Neural cell (in vitro differentiated cells): ENCODE measurements around the gene SH2D3A. TPM values are rescaled to one million over a fixed set of nuclear protein-coding genes. Genes with fewer than 3 reads are reported as not detected.

ENCODE experiments used
- H2AFZ ChIP-seq: fragments of 200-600, 300-800 bp; sonication (generic), shearing (Covaris generic); 2 replicates; pipeline ENCODE4 v1.6.0; 2014; ENCODE audit warnings: low read depth, mild to moderate bottlenecking, antibody characterized with exemption, low read length, moderate library complexity
- H3F3A ChIP-seq: fragments of 200-600 bp; shearing (Covaris generic); 2 replicates; pipeline ENCODE4 v1.6.1; 2016; ENCODE audit warnings: mild to moderate bottlenecking, moderate library complexity, mixed read lengths, antibody characterized with exemption, low read length; ENCODE audit not compliant: insufficient read depth, poor library complexity, severe bottlenecking
- H3K27ac ChIP-seq: fragments of 200-600, 300-800 bp; sonication (generic), shearing (Covaris generic); 2 replicates; pipeline ENCODE4 v1.5.1; 2014; ENCODE audit warnings: mild to moderate bottlenecking, low read length, moderate library complexity
- H3K27me3 ChIP-seq: fragments of 300-800, 200-600 bp; sonication (generic), shearing (Covaris generic); 2 replicates; pipeline ENCODE4 v1.6.0; 2014; ENCODE audit warnings: mild to moderate bottlenecking, low read depth, low read length, moderate library complexity; ENCODE audit not compliant: insufficient read depth
- H3K36me3 ChIP-seq: fragments of 300-800, 200-600 bp; sonication (generic), shearing (Covaris generic); 2 replicates; pipeline ENCODE4 v1.5.1; 2014; ENCODE audit warnings: mild to moderate bottlenecking, antibody characterized with exemption, low read length, moderate library complexity; ENCODE audit not compliant: insufficient read depth
- H3K4me2 ChIP-seq: fragments of 300-800, 200-600 bp; sonication (generic), shearing (Covaris generic); 2 replicates; pipeline ENCODE4 v1.6.0; 2014; ENCODE audit warnings: mild to moderate bottlenecking, low read length
- H3K4me3 ChIP-seq: fragments of 300-800, 200-600 bp; sonication (generic), shearing (Covaris generic); 2 replicates; pipeline ENCODE4 v1.5.1; 2014; ENCODE audit warnings: mild to moderate bottlenecking, low read length, moderate library complexity
- H3K79me2 ChIP-seq: fragments of 200-600 bp; shearing (Covaris generic); replicated peaks from 2 replicates; pipeline ENCODE4 v1.6.0; 2014; ENCODE audit warnings: mild to moderate bottlenecking, low read length, moderate library complexity; ENCODE audit not compliant: insufficient read depth
- H3K9ac ChIP-seq: fragments of 300-800, 200-600 bp; sonication (generic), shearing (Covaris generic); 2 replicates; pipeline ENCODE4 v1.6.1; 2016; ENCODE audit warnings: mild to moderate bottlenecking, low read length, mixed read lengths
- H3K9me2 ChIP-seq: fragments of 200-600 bp; shearing (Covaris generic); 2 replicates; pipeline ENCODE4 v1.6.1; 2016; ENCODE audit warnings: mild to moderate bottlenecking, low read length, mixed read lengths; ENCODE audit not compliant: insufficient read depth
- H3K9me3 ChIP-seq: fragments of 200-600, 300-800 bp; sonication (generic), shearing (Covaris generic); 2 replicates; pipeline ENCODE4 v1.6.1; 2016; ENCODE audit warnings: mild to moderate bottlenecking, mixed run types, low read length, moderate library complexity, mixed read lengths
- H4K20me1 ChIP-seq: fragments of 200-600 bp; shearing (Covaris generic); 2 replicates; pipeline ENCODE4 v1.6.1; 2016; ENCODE audit warnings: mild to moderate bottlenecking, mixed run types; ENCODE audit not compliant: insufficient read depth
- EP300 ChIP-seq: fragments of 450-650 bp; conservative IDR thresholded peaks from 2 replicates; pipeline ENCODE4 v1.6.1; 2014; ENCODE audit warnings: antibody characterized with exemption, mild to moderate bottlenecking, moderate library complexity; ENCODE audit not compliant: poor library complexity, severe bottlenecking
- EZH2 ChIP-seq: fragments of 200-600, 300-800 bp; shearing (Covaris generic), sonication (generic); IDR thresholded peaks from 2 replicates; pipeline ENCODE4 v1.6.1; 2014; ENCODE audit warnings: antibody characterized with exemption, low read length, borderline replicate concordance, mild to moderate bottlenecking; ENCODE audit not compliant: insufficient read depth, poor library complexity, severe bottlenecking
- MXI1 ChIP-seq: fragments of 450-650 bp; conservative IDR thresholded peaks from 2 replicates; pipeline ENCODE4 v1.6.1; 2014; ENCODE audit warnings: antibody characterized with exemption, mild to moderate bottlenecking; ENCODE audit not compliant: poor library complexity, severe bottlenecking
- POLR2AphosphoS5 ChIP-seq: IDR thresholded peaks from 2 replicates; pipeline ENCODE4 v1.6.1; 2012
- RAD21 ChIP-seq: fragments of 450-650 bp; conservative IDR thresholded peaks from 2 replicates; pipeline ENCODE4 v1.6.1; 2014; ENCODE audit warnings: antibody characterized with exemption, mild to moderate bottlenecking, moderate library complexity
- REST ChIP-seq: IDR thresholded peaks from 2 replicates; pipeline ENCODE4 v1.6.1; 2012; ENCODE audit warnings: borderline replicate concordance
- SMC3 ChIP-seq: fragments of 450-650 bp; conservative IDR thresholded peaks from 2 replicates; pipeline ENCODE4 v1.6.1; 2014; ENCODE audit warnings: antibody characterized with exemption, mild to moderate bottlenecking, moderate library complexity; ENCODE audit not compliant: poor library complexity
- TAF1 ChIP-seq: IDR thresholded peaks from 2 replicates; pipeline ENCODE4 v1.6.1; 2012; ENCODE audit warnings: low read depth
- polyA plus RNA-seq: library from polyadenylated mRNA; depleted of rRNA; stranded (reverse); fragments of >200 nt; gene quantifications from 2 replicates; pipeline ENCODE4 v1.2.3, GENCODE V29; 2014
- TF ChIP-seq, protein P1 (sequence below): fragments of 450-650 bp; IDR thresholded peaks from 2 replicates; pipeline ENCODE4 v1.5.1; 2014; ENCODE audit warnings: antibody characterized with exemption, mild to moderate bottlenecking, moderate library complexity; ENCODE audit not compliant: poor library complexity, severe bottlenecking

SH2D3A gene
- polyA plus RNA-seq, 1 donor from 2014 or later: 3.6 TPM

DNA sequence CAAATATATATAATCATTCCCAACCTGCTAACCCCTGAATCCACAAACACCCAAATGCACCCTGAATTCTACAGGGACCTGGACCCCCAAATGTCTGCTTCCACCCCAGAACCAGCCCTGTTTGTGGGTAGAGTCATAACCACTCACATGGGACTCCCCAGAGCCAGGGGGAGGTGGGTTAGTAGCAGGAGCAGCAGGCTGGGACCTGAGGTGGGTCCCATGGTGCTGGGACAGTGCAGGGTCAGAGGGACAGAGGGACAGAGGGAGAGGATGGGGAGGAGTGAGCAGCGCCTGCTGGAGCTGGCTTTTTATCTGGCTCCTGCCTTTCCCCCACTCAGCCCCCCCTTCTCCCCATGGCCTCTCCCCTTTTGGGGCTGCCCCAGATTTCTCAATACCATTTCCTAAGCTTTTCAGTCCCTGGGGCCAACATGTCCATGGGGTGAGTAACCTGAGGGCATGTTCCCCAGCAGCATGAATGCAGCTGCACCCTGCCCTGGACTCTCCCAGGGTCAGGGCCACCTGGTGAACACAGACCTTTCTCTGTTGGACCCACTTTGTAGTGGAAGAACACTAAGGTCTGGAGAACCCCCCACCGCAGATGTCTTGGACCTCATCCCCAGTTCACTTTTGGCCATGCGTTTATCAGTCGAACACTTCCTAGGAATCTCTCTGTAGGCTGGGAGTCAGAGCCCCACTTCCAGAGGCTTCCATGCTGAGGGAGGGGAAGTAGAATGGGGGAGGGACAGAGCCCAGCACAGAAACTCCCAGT lies 46.7 kb downstream of the SH2D3A start, which contains the start of gene C3:
TSS of gene C3 (minus strand) at position 282 of the 769 bp plus-strand sequence. CDS start at position 221, 61 bp downstream.
- H3K27ac ChIP-seq: no peak within 1 kb of the TSS
- TF ChIP-seq SMC3: no peak
- TF ChIP-seq POLR2AphosphoS5: no peak
- no peak for TF ChIP-seq MXI1
- TF ChIP-seq REST: no peak
- no peak for TF ChIP-seq EP300
- no peak for TF ChIP-seq TAF1
- TF ChIP-seq RAD21: no peak
- no peak for TF ChIP-seq EZH2
- TF ChIP-seq, protein P1, sequence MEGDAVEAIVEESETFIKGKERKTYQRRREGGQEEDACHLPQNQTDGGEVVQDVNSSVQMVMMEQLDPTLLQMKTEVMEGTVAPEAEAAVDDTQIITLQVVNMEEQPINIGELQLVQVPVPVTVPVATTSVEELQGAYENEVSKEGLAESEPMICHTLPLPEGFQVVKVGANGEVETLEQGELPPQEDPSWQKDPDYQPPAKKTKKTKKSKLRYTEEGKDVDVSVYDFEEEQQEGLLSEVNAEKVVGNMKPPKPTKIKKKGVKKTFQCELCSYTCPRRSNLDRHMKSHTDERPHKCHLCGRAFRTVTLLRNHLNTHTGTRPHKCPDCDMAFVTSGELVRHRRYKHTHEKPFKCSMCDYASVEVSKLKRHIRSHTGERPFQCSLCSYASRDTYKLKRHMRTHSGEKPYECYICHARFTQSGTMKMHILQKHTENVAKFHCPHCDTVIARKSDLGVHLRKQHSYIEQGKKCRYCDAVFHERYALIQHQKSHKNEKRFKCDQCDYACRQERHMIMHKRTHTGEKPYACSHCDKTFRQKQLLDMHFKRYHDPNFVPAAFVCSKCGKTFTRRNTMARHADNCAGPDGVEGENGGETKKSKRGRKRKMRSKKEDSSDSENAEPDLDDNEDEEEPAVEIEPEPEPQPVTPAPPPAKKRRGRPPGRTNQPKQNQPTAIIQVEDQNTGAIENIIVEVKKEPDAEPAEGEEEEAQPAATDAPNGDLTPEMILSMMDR: no peak
- no peak within 1 kb of the TSS for H3K4me3 ChIP-seq
- no peak within 1 kb of the TSS for H3K9ac ChIP-seq
- no peaks in the 10 kb centered on the region for H3K36me3 ChIP-seq
- H3K9me2 ChIP-seq: no peaks in the 10 kb centered on the region
- no peaks in the 10 kb centered on the region for H4K20me1 ChIP-seq
- H3K9me3 ChIP-seq: no peaks in the 10 kb centered on the region
- no peak within 1 kb of the TSS for H3K4me2 ChIP-seq
- no peaks in the 10 kb centered on the region for H3K27me3 ChIP-seq
- H2AFZ ChIP-seq: no peak within 1 kb of the TSS
- no peaks in the 10 kb centered on the region for H3K79me2 ChIP-seq
- H3F3A ChIP-seq: no peaks in the 10 kb centered on the region

- no peak overlapping the region for H3K27ac ChIP-seq
- H3K27me3 ChIP-seq: no peaks in the 10 kb centered on the region
- H3K9me3 ChIP-seq: no peaks in the 10 kb centered on the region
- H4K20me1 ChIP-seq: no peaks in the 10 kb centered on the region
- H3K9ac ChIP-seq: no peak overlapping the region
- H3K79me2 ChIP-seq: no peaks in the 10 kb centered on the region
- no peaks in the 10 kb centered on the region for H3K9me2 ChIP-seq
- no peaks in the 10 kb centered on the region for H3F3A ChIP-seq
- no peak overlapping the region for H3K4me3 ChIP-seq
- H2AFZ ChIP-seq: no peak overlapping the region
- no peaks in the 10 kb centered on the region for H3K36me3 ChIP-seq
- TF ChIP-seq SMC3 (no peak), REST (no peak), TAF1 (no peak), RAD21 (no peak), MXI1 (no peak), POLR2AphosphoS5 (no peak), EZH2 (no peak), EP300 (no peak)
- TF ChIP-seq, protein P1: no peak
- H3K4me2 ChIP-seq: no peak overlapping the region
These were observed 47.3 kb downstream of the SH2D3A start for GRCh38 chr19:6719992-6720368.
